GM19035 (cell line): Measurements from ENCODE around the gene RTKN.
"Not testable (repeated sequence)": the region's sequence is repeated elsewhere in the genome, so short reads cannot be mapped to it uniquely, and the experiment has no call there.

Experiments used
- ATAC-seq: cut with Tn5 transposase; IDR thresholded peaks from one replicate; pipeline ENCODE4 v1.9.1; 2021; ENCODE audit not compliant: unreplicated experiment

Gene RTKN, protein sequence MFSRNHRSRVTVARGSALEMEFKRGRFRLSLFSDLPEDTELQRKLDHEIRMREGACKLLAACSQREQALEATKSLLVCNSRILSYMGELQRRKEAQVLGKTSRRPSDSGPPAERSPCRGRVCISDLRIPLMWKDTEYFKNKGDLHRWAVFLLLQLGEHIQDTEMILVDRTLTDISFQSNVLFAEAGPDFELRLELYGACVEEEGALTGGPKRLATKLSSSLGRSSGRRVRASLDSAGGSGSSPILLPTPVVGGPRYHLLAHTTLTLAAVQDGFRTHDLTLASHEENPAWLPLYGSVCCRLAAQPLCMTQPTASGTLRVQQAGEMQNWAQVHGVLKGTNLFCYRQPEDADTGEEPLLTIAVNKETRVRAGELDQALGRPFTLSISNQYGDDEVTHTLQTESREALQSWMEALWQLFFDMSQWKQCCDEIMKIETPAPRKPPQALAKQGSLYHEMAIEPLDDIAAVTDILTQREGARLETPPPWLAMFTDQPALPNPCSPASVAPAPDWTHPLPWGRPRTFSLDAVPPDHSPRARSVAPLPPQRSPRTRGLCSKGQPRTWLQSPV

GRCh38 chr2:74441690-74442482 lies at the start of gene RTKN:
RTKN (minus strand) TSS chr2:74441937; CDS start chr2:74441816, 121 bp downstream.
- ATAC-seq, result no peak

DNA sequence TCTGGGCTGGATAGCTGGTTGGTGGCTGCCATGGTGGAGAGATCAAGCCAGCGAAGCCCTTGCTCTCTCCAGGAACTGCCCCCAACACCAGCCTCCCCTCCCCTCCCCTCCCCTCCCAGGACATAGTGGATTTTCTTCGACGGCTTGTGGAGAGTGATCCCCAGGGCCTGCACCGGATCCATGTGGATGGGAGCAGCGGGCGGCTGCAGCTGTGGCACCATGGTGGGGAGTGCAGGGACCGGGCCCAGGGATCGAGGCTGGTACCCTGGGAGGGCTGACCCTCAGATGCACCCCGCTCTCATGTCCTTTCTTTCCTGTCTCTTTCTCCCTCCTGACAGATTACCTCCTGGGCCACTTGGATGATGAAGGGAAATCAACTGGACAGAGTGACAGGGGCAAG lies 48.2 kb upstream of the RTKN start:
- ATAC-seq, result no peak

DNA sequence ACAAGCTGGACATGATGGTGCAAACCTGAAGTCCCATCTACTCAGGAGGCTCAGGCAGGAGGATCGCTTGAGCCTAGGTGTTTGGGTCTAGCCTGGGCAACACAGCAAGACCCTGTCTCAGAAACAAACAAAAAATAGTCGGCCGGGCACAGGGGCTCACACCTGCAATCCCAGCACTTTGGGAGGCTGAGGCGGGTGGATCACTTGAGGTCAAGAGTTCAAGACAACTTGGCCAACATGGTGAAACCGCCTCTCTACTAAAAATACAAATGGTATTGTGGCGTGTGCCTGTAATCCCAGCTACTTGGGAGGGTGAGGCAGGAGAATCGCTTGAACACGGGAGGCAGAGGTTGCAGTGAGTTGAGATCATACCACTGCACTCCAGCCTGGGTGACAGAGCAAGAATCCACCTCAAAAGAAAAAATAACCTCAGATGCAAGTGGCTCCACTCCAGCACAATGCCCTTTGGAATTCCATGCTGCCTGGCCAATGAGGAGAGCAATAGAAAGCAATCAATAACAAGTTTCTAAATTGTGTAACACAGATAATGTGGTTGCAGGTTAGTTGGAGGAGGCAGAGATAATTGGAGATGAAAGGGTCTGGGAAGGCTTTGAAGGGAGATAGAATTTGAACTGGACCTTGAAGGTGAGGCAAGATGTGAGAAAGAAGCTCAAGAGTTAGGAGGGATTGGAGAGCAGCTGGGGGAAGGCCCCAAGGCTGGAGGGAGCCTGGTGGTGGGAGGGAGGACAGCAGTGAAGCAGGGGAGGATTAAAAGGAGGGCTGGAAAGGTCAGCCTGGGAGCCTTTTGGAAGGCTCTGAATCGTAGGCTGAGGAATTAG lies 47.1 kb upstream of the RTKN start:
- no peak for ATAC-seq

DNA sequence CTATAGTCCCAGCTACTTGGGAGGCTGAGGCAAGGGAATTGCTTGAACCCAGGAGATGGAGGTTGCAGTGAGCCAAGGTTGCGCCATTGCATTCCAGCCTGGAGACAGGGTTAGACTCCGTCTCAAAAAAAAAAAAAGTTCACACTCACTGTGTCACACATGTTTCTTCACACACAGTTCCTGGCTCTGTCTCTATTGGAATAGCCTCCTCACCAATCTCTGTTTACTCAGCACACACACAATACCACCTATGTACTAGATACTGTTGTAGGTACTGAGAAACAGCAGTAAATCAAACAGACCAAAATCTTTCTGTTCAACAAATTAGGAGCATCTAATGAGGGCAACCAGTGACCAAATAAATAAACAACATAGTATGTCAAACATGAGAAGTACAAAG lies 44.4 kb upstream of the RTKN start:
- no peak for ATAC-seq

GRCh38 chr2:74483675-74484164 lies 42.0 kb upstream of the RTKN start:
- not testable (repeated sequence) for ATAC-seq

- peak; percentile 91 for ATAC-seq
Observed at GRCh38 chr2:74482801-74483674, 41.3 kb upstream of the RTKN start, which contains the start of the genes CCDC142 and TTC31. CCDC142 (minus strand) TSS chr2:74482998; CDS start chr2:74482837, 161 bp downstream. TTC31 (plus strand) TSS chr2:74483081; CDS start chr2:74483096, 15 bp downstream.

DNA sequence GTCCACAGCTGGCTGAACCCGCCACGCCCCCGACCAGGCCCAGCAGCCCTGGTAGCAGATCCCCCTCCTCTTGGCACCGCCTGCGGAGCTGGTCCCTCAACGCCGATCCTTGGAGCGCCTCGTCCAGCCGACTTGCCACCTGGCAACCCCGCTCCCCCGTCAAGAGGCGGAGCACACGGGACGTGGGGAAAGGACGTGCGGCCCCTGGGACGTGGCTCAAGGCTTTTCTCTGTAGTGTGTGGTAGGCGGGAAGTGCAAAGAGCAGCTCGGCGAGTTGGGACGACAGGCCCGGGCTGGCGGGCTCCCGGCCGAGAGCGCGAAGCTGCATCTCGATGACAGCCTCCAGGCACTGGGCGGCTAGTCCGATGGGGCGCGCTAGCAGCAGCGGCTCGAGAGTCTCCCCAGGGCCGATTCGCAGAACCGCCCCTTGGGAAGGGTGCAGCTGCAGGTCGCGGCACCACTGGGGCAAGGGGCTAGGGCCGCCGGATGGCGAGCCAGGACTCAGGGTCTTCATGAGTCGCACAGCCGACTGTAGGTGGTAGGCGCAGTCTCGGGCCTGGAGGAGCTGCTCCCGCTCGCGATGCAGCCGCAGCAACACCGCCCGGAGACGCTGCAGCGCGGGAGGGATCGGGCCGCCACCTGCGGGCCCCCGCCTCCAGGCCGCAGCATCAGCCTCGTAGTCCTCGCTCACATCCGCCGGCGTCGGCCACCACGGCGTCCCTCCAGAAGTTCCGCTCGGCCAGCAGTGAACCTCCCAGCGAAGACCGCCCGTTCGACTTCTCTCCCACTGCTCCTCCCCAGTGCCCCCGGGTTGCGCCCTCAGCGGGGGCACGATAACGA lies 40.4 kb upstream of the RTKN start:
- ATAC-seq, result peak; percentile 38

- ATAC-seq, result no peak
Observed at GRCh38 chr2:74481431-74481830, 39.7 kb upstream of the RTKN start.

DNA sequence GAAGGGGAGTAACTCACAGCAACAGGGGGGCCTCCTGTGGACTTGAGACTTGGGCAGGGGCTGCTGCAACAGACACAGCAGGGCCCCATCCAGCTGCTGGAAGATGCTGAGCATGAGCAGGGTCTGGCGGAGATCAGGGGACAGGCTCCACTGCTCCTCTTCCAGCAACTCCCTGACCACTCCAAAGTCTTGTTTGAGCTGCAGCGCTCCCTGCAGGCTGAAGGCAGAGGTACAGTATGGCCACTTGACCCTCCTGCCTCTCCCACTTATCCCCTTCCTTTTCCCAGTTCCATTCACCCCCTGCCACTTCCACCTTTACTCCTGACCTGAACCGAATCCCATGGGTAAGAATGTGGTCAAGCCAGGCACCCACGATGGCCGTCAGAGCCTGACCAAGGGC lies 33.2 kb upstream of the RTKN start:
- no peak for ATAC-seq

- ATAC-seq, result no peak
Observed at GRCh38 chr2:74474481-74474880, 32.7 kb upstream of the RTKN start.

DNA sequence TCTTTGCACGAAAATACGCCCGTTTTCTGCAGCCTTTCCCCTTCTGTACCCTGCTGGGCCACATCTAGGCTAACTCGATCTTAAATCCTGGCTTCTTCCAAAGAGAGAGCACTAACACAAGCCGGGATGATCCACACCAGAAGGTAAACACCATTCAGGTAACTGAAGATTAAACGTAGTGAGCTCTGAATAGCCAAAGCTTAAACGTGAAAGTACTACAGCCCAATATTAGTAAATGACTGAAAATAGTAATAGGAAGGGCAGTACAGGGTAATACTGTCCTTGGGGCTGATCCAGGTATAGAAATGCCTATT lies 31.2 kb upstream of the RTKN start:
- no peak for ATAC-seq

DNA sequence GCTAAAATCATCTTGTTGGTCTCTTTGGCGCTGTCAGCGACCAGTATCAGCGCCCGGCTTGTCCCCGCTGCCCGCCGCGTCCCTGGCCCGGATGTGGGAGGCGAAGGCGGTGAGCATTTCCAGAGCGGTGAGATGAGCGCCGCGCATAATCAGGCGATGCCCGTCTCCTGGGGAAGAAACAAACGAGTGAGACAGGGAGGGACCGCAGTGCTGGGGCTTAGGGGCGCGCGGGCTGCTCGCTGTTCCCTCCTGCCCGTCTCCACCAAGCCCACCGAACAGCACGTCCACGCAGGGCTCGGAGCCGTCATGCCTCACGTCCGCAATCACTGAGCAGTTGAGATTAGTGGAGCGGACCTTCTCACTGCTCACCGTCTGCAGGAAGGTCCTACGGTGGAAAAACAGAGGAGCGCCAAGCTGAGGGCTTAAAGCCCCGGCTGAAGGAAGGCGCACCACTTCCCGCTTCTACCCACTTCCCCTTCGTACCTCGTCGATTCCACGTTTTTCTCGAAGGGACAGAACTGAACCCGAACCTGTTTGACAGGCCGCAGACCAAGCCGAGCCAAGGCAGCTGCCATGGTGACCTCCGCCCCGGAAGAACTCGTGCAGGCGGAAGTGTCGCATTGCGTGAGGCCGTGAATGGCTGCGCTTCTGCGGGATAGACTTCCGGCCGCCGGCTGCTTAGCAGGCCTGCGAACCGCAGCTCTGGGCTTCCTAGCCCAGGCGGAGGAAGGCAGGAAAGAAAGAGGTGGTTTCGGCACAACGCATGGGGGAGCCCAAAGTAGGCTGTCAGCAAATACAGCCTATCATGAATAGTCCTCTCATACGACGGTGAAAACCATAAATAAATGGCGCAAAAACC lies 30.6 kb upstream of the RTKN start, which contains the start of gene MRPL53:
Gene MRPL53, minus strand, starts transcription at position 595 of the 859 bp plus-strand sequence. Its CDS starts 20 bp downstream, at position 575.
- ATAC-seq, result peak; percentile 93

DNA sequence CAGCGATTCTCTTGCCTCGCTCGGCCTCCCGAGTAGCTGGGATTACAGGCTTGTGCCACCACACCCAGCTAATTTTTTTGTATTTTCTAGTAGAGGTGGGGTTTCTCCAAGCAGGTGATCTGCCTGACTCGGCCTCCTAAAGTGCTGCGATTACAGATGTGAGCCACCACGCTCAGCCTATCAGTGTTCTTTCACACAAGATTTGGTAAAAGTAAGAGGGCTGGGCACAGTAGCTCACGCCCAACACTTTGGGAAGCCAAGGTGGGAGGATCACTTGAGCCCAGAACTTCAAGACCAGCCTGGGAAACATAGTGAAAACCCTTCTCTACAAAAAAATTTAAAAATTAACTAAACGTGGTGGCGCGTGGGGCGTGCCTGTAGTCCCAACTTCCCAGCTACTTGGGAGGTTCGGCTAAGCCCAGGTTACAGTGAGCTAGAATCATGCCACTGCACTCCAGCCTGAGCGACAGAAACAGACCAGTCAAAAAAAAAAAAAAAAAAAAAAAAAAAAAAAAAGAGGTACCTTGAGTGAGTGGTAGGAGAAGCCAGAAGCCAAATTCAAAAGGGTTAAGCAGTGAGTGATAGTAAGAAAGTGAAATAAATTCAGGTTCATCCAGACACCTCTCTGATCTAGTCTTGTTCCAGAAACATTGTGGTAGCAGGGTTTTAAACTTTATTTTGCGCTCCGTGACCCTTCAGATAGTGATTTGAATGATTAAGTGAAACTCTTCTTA lies 29.8 kb upstream of the RTKN start:
- no peak for ATAC-seq

DNA sequence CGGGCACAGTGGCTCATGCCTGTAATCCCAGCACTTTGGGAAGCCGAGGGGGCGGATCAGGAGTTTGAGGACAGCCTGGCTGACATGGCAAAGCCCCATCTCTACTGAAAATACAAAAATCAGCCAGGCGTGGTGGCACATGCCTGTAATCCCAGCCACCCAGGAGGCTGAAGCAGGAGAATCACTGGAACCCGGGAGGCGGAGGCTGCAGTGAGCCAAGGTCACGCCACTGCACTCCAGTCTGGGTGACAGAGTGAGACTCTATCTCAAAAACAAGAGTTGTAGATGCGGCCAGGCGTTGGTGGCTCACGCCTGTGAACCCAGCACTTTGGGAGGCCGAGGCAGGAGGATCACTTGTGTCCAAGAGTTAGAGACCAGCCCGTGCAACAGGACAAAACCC lies 29.0 kb upstream of the RTKN start:
- not testable (repeated sequence) for ATAC-seq

DNA sequence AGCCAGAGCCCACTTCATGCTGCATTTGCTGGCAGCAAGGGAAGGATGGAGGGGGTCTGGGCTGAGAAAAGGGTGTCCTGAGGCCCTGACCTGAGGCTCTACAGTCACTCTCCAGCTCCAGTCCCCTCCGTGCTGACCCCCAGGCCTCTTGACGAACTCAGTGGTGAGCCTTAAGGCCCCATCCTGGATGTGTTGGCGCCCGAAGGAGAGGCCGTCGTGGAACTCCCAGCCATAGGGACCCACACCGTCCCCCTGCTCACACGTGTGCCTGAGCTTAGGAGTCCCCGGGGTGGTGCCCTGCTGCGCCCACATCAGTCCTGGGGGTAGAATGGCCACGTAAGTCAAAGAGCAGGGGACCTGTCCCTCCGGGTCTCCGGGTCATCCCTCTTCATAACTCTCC lies 22.7 kb upstream of the RTKN start:
- no peak for ATAC-seq

GRCh38 chr2:74462786-74463105 lies 21.0 kb upstream of the RTKN start:
- no peak for ATAC-seq

DNA sequence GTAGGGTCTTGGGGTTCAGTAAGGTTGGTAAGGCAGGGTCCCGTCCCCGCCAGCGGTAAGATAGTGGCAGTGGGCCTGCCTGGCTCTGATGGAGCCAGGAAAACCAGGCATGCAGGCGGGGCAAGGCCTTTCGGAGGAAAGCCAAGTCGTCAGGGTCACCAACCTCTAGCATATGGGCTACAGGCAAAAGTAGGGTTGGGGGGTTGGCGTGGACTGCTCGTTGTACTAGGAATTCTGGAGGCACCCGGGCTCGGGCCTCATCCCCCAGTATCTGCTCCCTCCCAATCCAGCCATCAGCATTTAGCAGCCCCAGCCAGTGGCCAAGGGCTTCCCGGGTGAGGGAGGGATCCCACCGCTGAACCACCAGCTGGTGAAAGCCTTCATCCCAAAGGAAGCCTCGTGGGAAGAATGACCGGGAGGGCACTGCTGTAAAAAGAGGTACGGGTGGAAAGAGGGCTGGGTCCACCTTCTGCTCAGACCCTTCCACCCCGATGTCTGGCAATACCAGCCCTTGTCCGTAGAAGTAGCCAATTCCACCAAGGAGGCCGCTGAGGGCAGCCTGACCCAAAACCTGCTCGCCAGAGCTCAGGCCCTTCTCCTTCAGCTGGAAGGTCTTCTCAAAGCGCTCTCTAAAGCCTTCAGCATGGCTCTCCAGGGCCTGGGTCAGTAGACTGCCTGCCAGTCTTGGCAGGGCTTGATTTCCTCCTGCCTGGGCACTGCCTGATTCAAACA lies 20.5 kb upstream of the RTKN start:
- no peak for ATAC-seq
